Adipocyte (in vitro differentiated cells): ENCODE data around the gene TRMT61A.

Source experiments
- DNase-seq: peaks from one replicate; pipeline ENCODE4 v3.0.0-alpha.2; 2015; ENCODE audit warnings: low read depth
- H3K27me3 ChIP-seq: replicated peaks from 2 replicates; pipeline ENCODE4 v1.7.0; 2013; ENCODE audit warnings: mild to moderate bottlenecking, low read length, moderate library complexity; ENCODE audit not compliant: control insufficient read depth, insufficient read depth
- H3K36me3 ChIP-seq: 2 replicates; pipeline ENCODE4 v1.7.0; 2013; ENCODE audit warnings: low read length, mild to moderate bottlenecking, moderate library complexity; ENCODE audit not compliant: control insufficient read depth, insufficient read depth, severe bottlenecking
- H3K4me1 ChIP-seq: 2 replicates; pipeline ENCODE4 v1.7.0; 2013; ENCODE audit warnings: mild to moderate bottlenecking, low read length, moderate library complexity; ENCODE audit not compliant: control insufficient read depth, insufficient read depth
- H3K4me3 ChIP-seq: 2 replicates; pipeline ENCODE4 v1.7.0; 2013; ENCODE audit warnings: mild to moderate bottlenecking, low read length, moderate library complexity
- H3K9ac ChIP-seq: 2 replicates; pipeline ENCODE4 v1.7.0; 2013; ENCODE audit warnings: mild to moderate bottlenecking, low read length, moderate library complexity
- H3K9me3 ChIP-seq: 2 replicates; pipeline ENCODE4 v1.7.0; 2013; ENCODE audit warnings: mild to moderate bottlenecking, low read length, moderate library complexity; ENCODE audit not compliant: control insufficient read depth

Gene TRMT61A

DNA sequence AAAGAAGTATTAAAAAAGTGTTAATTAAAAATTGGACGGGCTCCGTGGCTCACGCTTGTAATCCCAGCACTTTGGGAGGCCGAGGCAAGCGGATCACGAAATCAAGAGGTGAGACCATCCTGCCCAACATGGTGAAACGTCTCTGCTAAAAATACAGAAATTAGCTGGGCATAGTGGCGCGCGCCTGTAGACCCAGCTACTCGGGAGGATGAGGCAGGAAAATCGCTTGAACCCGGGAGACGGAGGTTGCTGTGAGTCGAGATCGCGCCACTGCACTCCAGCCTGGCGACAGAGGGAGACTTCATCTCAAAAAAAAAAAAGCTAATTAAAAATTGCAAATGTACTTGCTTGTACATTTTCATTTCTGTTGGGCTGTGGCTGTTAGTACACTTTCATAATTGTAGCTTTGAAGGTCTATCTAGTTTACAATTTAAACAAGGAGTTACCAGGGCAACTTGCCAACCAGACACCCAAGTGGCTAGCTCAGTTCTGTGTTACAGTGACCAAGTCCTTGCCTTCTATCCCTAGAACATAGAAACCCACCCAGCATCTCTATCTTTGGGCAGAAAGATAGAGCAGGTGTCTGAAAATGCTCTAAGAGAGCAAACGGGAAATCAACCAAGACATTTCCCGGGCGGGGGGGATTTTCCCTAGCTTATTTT is 35.0 kb downstream of the TRMT61A start:
- peak overlapping the region; percentile 92 for H3K9ac ChIP-seq
- H3K27me3 ChIP-seq, result no peaks in the 10 kb centered on the region
- peaks cover 34% of the 10 kb centered on the region for H3K4me1 ChIP-seq
- H3K4me3 ChIP-seq, result peak overlapping the region; percentile 90
- H3K36me3 ChIP-seq, result peaks cover 20% of the 10 kb centered on the region
- no peaks in the 10 kb centered on the region for H3K9me3 ChIP-seq
- peak; percentile 13 for DNase-seq

DNA sequence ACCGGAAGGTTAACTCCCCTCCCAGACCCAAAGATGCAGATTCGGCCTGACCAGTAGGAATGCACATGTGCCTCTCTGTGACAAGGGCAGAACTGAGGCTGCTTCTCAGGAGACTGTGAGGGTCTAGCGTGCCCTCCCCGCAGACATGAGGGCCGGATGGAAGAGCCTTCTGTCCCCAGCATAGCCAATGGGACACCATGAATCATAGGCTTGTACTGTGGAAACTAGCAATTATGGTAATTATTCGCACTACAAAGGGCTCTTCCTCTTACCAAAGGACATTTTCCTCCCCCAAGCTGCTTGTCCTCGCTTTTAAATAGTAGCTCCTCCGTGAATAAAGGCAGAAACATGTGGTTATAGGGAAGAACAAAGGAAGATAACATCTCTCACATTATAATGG is 40.0 kb downstream of the TRMT61A start:
- H3K4me1 ChIP-seq, result peaks cover 7% of the 10 kb centered on the region
- no peaks in the 10 kb centered on the region for H3K9me3 ChIP-seq
- H3K36me3 ChIP-seq, result peaks cover 21% of the 10 kb centered on the region
- no peaks in the 10 kb centered on the region for H3K27me3 ChIP-seq
- H3K9ac ChIP-seq, result no peak overlapping the region
- no peak for DNase-seq
- no peak overlapping the region for H3K4me3 ChIP-seq

DNA sequence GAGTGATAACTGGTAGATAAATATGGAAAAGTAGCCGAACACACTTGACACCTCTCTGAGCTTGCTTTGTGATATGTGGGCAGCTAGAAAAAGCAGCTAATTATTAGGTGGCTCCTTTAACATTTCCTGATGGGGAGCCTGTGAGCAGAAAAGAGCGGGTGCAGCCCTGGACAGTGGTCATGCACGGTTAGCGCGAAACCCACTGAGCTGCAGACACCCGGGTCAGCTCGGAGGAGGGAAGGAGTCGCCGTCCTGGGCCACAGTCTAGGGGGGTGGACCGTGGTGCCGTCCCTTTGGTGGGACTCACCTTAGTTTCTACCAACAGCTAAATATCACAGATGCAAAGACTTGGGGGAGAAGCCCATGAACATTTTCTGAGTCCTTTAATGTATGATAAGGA is 40.4 kb downstream of the TRMT61A start:
- no peaks in the 10 kb centered on the region for H3K9me3 ChIP-seq
- H3K36me3 ChIP-seq, result peaks cover 26% of the 10 kb centered on the region
- no peak overlapping the region for H3K9ac ChIP-seq
- H3K4me3 ChIP-seq, result no peak overlapping the region
- H3K4me1 ChIP-seq, result peaks cover 3% of the 10 kb centered on the region
- no peaks in the 10 kb centered on the region for H3K27me3 ChIP-seq
- no peak for DNase-seq

GRCh38 chr14:103574104-103574503 is 45.1 kb downstream of the TRMT61A start:
- Histone ChIP-seq H3K4me1 (peaks cover 17% of the 10 kb centered on the region), H3K36me3 (peaks cover 51% of the 10 kb centered on the region)
- no peak for DNase-seq

GRCh38 chr14:103574707-103575285 is 45.8 kb downstream of the TRMT61A start:
- H3K9ac ChIP-seq, result no peak overlapping the region
- no peak overlapping the region for H3K4me3 ChIP-seq
- peaks cover 52% of the 10 kb centered on the region for H3K36me3 ChIP-seq
- DNase-seq, result no peak
- H3K4me1 ChIP-seq, result peaks cover 17% of the 10 kb centered on the region
- H3K9me3 ChIP-seq, result no peaks in the 10 kb centered on the region
- H3K27me3 ChIP-seq, result no peaks in the 10 kb centered on the region

More at GRCh38 chr14:103574104-103574503, 45.1 kb downstream of the TRMT61A start:
- Histone ChIP-seq H3K9me3 (no peaks in the 10 kb centered on the region), H3K27me3 (no peaks in the 10 kb centered on the region), H3K9ac (no peak overlapping the region), H3K4me3 (no peak overlapping the region)

DNA sequence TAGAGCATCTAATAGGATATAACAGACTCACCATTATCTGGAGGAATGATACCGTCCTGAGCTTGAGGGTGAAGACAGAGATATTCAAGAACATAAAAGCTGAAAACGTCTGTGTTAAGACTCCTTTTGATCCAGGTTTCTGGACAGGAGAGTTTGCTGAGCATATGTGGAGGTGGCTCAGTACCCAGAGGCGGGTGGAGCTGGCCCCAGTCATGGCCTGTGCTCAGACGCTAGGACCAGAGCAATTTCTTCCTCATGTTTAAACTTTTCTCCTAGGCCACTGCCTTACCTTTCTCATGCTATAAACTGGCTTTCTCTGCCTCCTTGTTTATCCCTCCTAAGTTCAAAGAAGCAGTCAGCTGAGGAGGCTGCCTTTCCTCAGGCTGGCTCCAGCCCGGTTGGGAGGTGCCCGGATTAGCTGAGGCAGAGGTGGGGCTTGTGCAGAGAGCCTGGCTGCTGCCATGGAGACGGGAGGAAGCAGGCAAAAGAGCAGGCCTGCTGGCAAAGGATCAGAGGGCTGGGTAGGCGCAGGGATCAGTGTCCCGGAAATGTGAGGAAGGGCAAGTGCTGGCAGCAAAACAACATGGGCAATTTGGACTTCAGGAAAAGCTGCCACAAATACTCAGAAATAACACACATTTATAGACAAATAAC is 47.5 kb downstream of the TRMT61A start:
- peaks cover 17% of the 10 kb centered on the region for H3K4me1 ChIP-seq
- peak; percentile 96 for DNase-seq
- peaks cover 58% of the 10 kb centered on the region for H3K36me3 ChIP-seq
- H3K9me3 ChIP-seq, result no peaks in the 10 kb centered on the region
- H3K9ac ChIP-seq, result peak overlapping the region; percentile 76
- H3K27me3 ChIP-seq, result no peaks in the 10 kb centered on the region
- peak overlapping the region; percentile 7 for H3K4me3 ChIP-seq

GRCh38 chr14:103578401-103579075 is 49.5 kb downstream of the TRMT61A start:
- H3K9me3 ChIP-seq, result no peaks in the 10 kb centered on the region
- no peak for DNase-seq
- peaks cover 17% of the 10 kb centered on the region for H3K4me1 ChIP-seq
- H3K9ac ChIP-seq, result no peak overlapping the region
- no peaks in the 10 kb centered on the region for H3K27me3 ChIP-seq
- H3K36me3 ChIP-seq, result peaks cover 53% of the 10 kb centered on the region
- H3K4me3 ChIP-seq, result no peak overlapping the region

GRCh38 chr14:103581206-103581605 is 52.2 kb downstream of the TRMT61A start:
- H3K9ac ChIP-seq, result no peak overlapping the region
- DNase-seq, result no peak
- no peak overlapping the region for H3K4me3 ChIP-seq
- peaks cover 13% of the 10 kb centered on the region for H3K4me1 ChIP-seq
- no peaks in the 10 kb centered on the region for H3K27me3 ChIP-seq
- peaks cover 40% of the 10 kb centered on the region for H3K36me3 ChIP-seq
- H3K9me3 ChIP-seq, result no peaks in the 10 kb centered on the region

- Histone ChIP-seq H3K9me3 (no peaks in the 10 kb centered on the region), H3K4me3 (no peak overlapping the region), H3K27me3 (no peaks in the 10 kb centered on the region), H3K36me3 (peaks cover 39% of the 10 kb centered on the region), H3K9ac (no peak overlapping the region), H3K4me1 (peaks cover 3% of the 10 kb centered on the region)
- DNase-seq, result no peak
Observed at GRCh38 chr14:103581954-103582703, 53.1 kb downstream of the TRMT61A start.

DNA sequence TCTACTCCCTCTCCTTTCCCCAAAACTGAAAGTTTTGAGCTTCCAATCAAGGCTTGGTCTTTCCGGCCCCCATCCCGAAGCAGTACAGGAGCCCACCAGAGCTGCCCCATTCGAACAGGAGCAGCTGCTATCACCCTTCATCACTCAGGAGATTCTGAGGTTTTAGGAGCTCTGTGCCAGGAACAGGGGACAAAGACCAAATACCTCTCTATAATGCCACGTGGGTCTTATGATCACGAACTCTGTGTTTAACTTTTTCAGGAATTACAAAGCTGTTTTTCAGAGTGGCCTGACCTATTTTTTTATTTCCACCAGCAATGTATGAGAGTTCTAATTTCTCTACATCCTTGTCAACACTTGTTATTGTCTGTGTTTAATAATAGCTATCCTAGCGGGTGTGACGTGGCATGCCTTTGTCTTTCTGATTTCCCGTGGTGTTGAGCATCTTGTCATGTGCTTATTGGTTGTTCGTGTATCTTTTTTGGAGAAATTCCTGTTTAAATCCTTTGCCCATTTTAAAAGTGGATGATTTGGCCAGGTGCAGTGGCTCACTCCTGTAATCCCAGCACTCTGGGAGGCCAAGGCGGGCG is 55.4 kb downstream of the TRMT61A start:
- no peak for DNase-seq

More for the DNA sequence above, 55.4 kb downstream of the TRMT61A start:
- Histone ChIP-seq H3K36me3 (peaks cover 33% of the 10 kb centered on the region), H3K27me3 (no peaks in the 10 kb centered on the region), H3K4me1 (no peaks in the 10 kb centered on the region), H3K4me3 (no peak overlapping the region), H3K9me3 (no peaks in the 10 kb centered on the region), H3K9ac (no peak overlapping the region)
